K562 (cell line): ENCODE measurements around the gene PPP1R14B. TPM values are rescaled to one million over a fixed set of nuclear protein-coding genes. Genes with fewer than 3 reads are reported as not detected.

Source experiments
- BRD9 ChIP-seq: fragments of 450-650 bp; IDR thresholded peaks from 2 replicates; pipeline ENCODE4 v1.6.1; 2018; ENCODE audit warnings: low read depth; ENCODE audit not compliant: partially characterized antibody
- CUX1 ChIP-seq: fragments of 200-800 bp; sonication (Bioruptor generic); IDR thresholded peaks from 2 replicates; pipeline ENCODE4 v1.6.1; 2016; ENCODE audit warnings: missing genetic modification characterization, missing compliant biosample characterization
- EP400 ChIP-seq: fragments of 450-650 bp; IDR thresholded peaks from 2 replicates; pipeline ENCODE4 v1.6.1; 2017; ENCODE audit warnings: antibody characterized with exemption, mild to moderate bottlenecking, moderate library complexity
- GATAD2A ChIP-seq: fragments of 450-650 bp; IDR thresholded peaks from 2 replicates; pipeline ENCODE4 v1.6.1; 2017
- HEY1 ChIP-seq: fragments of 250-450 bp; sonication (Bioruptor Pico); IDR thresholded peaks from 2 replicates; pipeline ENCODE4 v1.5.0; 2020; ENCODE audit warnings: mild to moderate bottlenecking, moderate library complexity, borderline replicate concordance
- KAT2B ChIP-seq: IDR thresholded peaks from one replicate; pipeline ENCODE4 v1.6.1; 2012; ENCODE audit warnings: low read depth, mild to moderate bottlenecking, control low read depth, inconsistent platforms, low read length, moderate library complexity
- KDM4B ChIP-seq, 2 experiments: fragments of 450-650 bp in 1 of 2; sonication (generic) in 1 of 2; IDR thresholded peaks; 2 replicates each; pipeline ENCODE4 v1.6.1; 2016 to 2017; ENCODE audit warnings: borderline replicate concordance in 2 of 2, antibody characterized with exemption in 1 of 2, low read depth in 1 of 2, mild to moderate bottlenecking in 1 of 2
- RAD21 ChIP-seq, 2 experiments: fragments of 250-450 bp in 1 of 2; fragments of 450-650 bp in 1 of 2; sonication (Bioruptor Pico) in 1 of 2; formaldehyde crosslinking in 1 of 2; IDR thresholded peaks in 1 of 2; conservative IDR thresholded peaks in 1 of 2; 2 replicates each; pipeline versions ENCODE4 v1.4.0 to v1.8.0; 2020 to 2022; ENCODE audit warnings: mild to moderate bottlenecking in 2 of 2, moderate library complexity in 1 of 2
- RBM25 ChIP-seq: fragments of 200-400 bp; formaldehyde crosslinking; IDR thresholded peaks from 2 replicates; pipeline ENCODE4 v1.6.1; 2018; ENCODE audit warnings: low read length, low read depth, moderate library complexity; ENCODE audit not compliant: severe bottlenecking
- SAFB2 ChIP-seq: fragments of 200-400 bp; formaldehyde crosslinking; IDR thresholded peaks from 2 replicates; pipeline ENCODE4 v1.6.1; 2018; ENCODE audit warnings: borderline replicate concordance, low read length, low read depth, moderate library complexity; ENCODE audit not compliant: severe bottlenecking
- SMARCC2 ChIP-seq: fragments of 450-650 bp; IDR thresholded peaks from 2 replicates; pipeline ENCODE4 v1.6.1; 2017; ENCODE audit warnings: antibody characterized with exemption, moderate library complexity, mild to moderate bottlenecking, low read depth
- YBX1 ChIP-seq: fragments of 450-650 bp; IDR thresholded peaks from 2 replicates; pipeline ENCODE4 v1.7.1; 2016; ENCODE audit warnings: mild to moderate bottlenecking
- ZNF124 ChIP-seq: sonication (generic); formaldehyde crosslinking; IDR thresholded peaks from 2 replicates; pipeline ENCODE4 v1.8.1; 2022; ENCODE audit warnings: missing genetic modification reagents
- ZNF174 ChIP-seq: fragments of 250-450 bp; sonication (Bioruptor Pico); IDR thresholded peaks from 2 replicates; pipeline ENCODE4 v1.4.0; 2020; ENCODE audit warnings: mild to moderate bottlenecking
- ZNF589 ChIP-seq: fragments of 200-800 bp; sonication (Bioruptor generic); IDR thresholded peaks from 2 replicates; pipeline ENCODE4 v1.6.1; 2016; ENCODE audit warnings: low read depth, missing genetic modification characterization, missing compliant biosample characterization
- polyA plus RNA-seq, 8 experiments: library from polyadenylated mRNA; depleted of rRNA in 4 of 8; stranded (reverse) in 5 of 8; unstranded in 3 of 8; fragments of >200 nt; fragmentation: Nextera tagmentation in 2 of 8; fragmentation: Illumina TruSeq in 1 of 8; extraction: Ambion mirVana in 2 of 8; extraction: Trizol in 1 of 8; gene quantifications; 2 replicates each; pipeline versions ENCODE4 v1.2.1 to v1.2.3, GENCODE V29; 2011 to 2014; ENCODE audit warnings: inconsistent platforms in 1 of 8, missing spikeins in 1 of 8
- total RNA-seq, 7 experiments: library from RNA; depleted of rRNA in 6 of 7; stranded (reverse); fragments of >200 nt in 6 of 7; fragmentation: Illumina TruSeq in 2 of 7; extraction: Trizol in 2 of 7; gene quantifications; 2 replicates each; pipeline versions ENCODE4 v1.2.1 to v1.2.3, GENCODE V29; 2011 to 2021; ENCODE audit warnings: low replicate concordance in 1 of 7
- TF ChIP-seq, protein P1 (sequence below): IDR thresholded peaks from 2 replicates; pipeline ENCODE4 v1.6.1; 2016; ENCODE audit warnings: missing genetic modification characterization, missing compliant biosample characterization
- TF ChIP-seq, protein P2 (sequence below): fragments of 450-650 bp; IDR thresholded peaks from 2 replicates; pipeline ENCODE4 v1.7.1; 2018; ENCODE audit warnings: mild to moderate bottlenecking, low read depth; ENCODE audit not compliant: partially characterized antibody

Gene PPP1R14B
- total and polyA plus RNA-seq, 9 of the 15 experiments (the other 6 are each of a cell fraction or from before 2014, with no cell fraction given) = 7.7 to 566 (median 212) TPM

- TF ChIP-seq, protein P1, sequence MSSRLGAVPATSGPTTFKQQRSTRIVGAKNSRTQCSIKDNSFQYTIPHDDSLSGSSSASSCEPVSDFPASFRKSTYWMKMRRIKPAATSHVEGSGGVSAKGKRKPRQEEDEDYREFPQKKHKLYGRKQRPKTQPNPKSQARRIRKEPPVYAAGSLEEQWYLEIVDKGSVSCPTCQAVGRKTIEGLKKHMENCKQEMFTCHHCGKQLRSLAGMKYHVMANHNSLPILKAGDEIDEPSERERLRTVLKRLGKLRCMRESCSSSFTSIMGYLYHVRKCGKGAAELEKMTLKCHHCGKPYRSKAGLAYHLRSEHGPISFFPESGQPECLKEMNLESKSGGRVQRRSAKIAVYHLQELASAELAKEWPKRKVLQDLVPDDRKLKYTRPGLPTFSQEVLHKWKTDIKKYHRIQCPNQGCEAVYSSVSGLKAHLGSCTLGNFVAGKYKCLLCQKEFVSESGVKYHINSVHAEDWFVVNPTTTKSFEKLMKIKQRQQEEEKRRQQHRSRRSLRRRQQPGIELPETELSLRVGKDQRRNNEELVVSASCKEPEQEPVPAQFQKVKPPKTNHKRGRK (tag) = no peak
- TF ChIP-seq EP400 = peak; percentile 91
- TF ChIP-seq GATAD2A = no peak
- TF ChIP-seq HEY1 (CRISPR knock-in tag) = no peak
- no peak for TF ChIP-seq ZNF124
- no peak for TF ChIP-seq YBX1
- TF ChIP-seq RAD21 (CRISPR knock-in tag; conservative IDR thresholded peaks at IDR 0.05 in 1 of 2, IDR thresholded peaks at IDR 0.05 in 1 of 2) = no peak; a peak in 1 of 4 replicates
- TF ChIP-seq ZNF174 = no peak
- no peak for TF ChIP-seq KAT2B
- peak; percentile 79; the same call in 1 of the 2 replicates for TF ChIP-seq ZNF589 (CRISPR knock-in tag)
- TF ChIP-seq CUX1 (CRISPR knock-in tag) = no peak
- TF ChIP-seq BRD9 = peak; percentile 81
- no peak for TF ChIP-seq SAFB2
- TF ChIP-seq KDM4B (IDR thresholded peaks at IDR 0.05; ENCODE audit: borderline replicate concordance in 2 of 2, low read depth in 1 of 2) = peak in 1 of 2 experiments; percentile 77; a peak in 1 of 4 replicates
- TF ChIP-seq SMARCC2 = 0 out of 2 replicates have a peak, but pooled peaks have one; percentile 37
- TF ChIP-seq, protein P2, sequence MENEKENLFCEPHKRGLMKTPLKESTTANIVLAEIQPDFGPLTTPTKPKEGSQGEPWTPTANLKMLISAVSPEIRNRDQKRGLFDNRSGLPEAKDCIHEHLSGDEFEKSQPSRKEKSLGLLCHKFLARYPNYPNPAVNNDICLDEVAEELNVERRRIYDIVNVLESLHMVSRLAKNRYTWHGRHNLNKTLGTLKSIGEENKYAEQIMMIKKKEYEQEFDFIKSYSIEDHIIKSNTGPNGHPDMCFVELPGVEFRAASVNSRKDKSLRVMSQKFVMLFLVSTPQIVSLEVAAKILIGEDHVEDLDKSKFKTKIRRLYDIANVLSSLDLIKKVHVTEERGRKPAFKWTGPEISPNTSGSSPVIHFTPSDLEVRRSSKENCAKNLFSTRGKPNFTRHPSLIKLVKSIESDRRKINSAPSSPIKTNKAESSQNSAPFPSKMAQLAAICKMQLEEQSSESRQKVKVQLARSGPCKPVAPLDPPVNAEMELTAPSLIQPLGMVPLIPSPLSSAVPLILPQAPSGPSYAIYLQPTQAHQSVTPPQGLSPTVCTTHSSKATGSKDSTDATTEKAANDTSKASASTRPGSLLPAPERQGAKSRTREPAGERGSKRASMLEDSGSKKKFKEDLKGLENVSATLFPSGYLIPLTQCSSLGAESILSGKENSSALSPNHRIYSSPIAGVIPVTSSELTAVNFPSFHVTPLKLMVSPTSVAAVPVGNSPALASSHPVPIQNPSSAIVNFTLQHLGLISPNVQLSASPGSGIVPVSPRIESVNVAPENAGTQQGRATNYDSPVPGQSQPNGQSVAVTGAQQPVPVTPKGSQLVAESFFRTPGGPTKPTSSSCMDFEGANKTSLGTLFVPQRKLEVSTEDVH = no peak
- TF ChIP-seq RBM25 = no peak
These were observed 39.3 kb downstream of the PPP1R14B start (continued) for GRCh38 chr11:64207256-64208085.
